GM18498 (cell line): Measurements from ENCODE around the gene SORCS2.
"Not testable (repeated sequence)": the region's sequence is repeated elsewhere in the genome, so short reads cannot be mapped to it uniquely, and the experiment has no call there.

Source experiments
- ATAC-seq: cut with Tn5 transposase; IDR thresholded peaks from one replicate; pipeline ENCODE4 v1.9.1; 2021; ENCODE audit warnings: mild to moderate bottlenecking, moderate library complexity; ENCODE audit not compliant: unreplicated experiment

The SORCS2 gene

DNA sequence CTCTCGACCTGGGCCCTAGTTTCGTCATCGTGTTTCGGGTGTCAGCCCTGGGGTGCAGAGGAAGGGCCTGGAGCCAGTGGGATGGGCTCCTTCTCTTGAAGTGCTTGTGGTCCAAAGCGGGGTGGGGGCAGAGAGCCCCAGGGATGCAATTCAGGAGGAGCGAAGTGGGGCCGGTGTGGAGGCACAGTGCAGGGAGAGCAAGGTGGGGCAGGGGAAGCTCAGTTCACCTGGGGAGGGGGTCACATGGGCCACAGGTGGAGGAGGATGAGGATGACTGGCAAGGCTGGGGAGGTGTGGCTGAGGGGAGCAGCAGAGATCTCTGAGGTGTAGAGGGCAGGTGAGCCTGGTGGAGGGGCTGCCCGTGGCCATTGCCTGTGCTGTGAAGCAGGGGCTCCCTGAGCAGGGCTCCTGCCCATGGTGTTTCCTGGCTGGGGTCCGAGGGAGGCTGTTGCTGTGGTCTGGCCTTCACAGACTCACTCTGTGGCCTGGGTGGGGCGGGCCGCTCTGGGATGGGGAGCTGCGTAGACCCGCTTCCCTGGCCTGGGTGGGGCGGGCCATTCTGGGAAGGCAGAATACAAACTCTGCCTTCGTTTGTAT is 6.9 kb downstream of the SORCS2 start:
- ATAC-seq: no peak

DNA sequence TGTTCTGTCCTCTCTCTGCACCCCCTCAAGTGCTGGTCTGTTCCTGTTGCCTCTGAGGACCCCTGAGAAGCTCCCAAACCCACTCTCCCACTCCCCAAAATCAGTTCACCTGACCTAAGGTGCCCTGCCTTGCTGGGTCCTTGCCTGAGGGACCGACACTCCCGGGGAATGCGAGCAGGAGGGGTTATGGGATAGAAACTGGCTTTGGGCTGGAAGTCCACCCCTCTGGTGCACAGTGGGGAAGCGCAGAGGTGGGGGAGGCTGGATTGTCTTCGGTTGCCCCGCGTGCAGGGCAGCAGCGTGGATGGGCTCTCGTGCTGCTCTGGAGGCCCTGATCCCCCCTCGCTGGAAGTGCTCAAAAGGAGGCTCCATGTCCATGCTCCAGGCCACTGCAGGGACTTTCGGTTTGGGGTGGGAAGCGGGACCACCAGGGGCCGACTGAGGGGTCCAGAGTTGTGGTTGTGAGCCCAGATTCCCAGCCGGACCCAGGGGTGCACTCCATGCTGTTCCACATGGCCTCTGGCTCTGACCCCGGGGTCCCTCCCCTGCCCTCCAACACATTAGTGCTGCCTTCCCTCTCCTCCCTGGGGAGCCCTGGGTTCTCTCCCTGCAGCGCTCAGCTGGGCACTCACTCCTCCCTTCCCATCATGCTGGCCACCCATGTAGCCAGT is 7.6 kb downstream of the SORCS2 start:
- ATAC-seq: no peak

DNA sequence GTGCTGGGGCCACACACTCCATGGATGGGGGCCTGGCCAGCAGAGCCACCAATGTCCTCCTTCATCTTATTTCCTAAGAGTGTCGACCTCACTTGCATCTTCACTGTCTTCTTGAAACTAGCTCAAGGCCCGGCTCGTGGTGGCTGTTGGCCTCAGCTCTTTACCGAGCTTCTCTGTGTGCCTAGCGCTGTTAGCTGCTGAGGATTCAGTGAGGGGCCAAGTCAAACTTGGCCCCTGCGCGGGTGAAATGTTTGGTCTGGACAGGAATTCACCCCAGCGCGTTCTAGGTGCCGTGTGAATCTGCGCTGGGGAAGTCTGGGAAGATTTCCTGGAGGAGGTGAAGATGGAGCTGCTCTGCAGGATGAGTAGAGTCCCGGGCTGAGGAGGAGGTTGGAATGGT is 8.5 kb downstream of the SORCS2 start:
- no peak for ATAC-seq

DNA sequence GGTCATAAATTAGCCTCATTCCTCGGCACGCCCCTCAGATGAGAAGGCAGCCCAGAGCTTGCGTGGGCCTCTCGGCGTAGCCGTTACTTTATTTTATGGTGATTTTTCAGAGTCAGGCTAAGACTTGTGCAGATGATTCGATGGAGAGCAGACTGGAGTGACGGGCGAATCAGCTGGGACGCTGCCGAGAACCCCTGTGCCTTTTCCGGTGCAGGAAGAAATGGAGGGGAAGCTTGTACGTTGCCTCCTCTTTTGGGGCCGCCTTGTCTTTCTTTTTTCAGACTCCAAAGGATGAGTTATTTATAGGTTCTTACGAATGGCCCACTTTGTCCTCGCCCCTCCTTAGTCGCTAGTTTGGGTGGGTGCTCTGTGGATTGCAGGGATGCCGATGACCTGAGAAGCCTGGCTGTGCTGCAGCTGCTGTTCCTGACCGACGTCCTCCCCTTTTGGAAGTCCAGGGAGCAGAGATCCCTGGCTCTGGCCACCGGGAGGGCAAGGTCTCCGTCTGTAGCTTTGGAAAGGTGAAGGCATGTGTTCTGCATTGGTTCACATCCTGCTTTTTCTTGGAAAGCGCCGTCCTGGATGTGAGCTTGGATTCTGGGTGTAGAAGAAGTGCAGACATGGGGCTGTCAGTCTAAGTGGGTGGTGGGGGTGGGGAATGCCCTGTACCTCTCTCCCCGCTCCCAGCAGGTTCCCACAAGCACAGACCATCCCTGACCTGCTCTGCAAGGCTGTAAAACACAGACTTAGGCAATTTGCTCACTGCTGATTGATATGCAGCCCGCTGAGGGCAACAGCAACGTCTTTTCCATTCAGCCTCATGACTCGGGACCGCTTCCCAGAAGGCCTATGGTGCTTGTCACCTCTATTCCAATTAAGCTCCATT is 9.3 kb downstream of the SORCS2 start:
- ATAC-seq: no peak

DNA sequence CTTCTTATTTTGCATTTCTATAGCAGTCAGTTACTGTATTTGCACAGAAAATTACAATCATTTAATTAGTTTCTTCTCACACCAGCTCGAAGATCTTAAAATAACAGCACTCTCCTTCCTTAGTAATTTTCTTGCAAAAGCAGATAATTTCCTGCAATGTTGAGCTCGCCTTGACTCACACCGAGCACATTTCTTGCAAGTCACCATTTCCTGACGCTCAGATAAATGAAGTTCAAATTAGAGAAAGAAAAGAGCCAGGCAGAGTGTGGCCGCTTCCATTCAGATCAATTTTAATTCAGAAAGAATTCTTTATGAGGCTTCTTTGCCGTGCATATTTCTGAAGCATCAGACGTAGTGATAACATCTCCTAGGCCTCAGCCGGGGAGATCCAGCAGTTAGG is 10.1 kb downstream of the SORCS2 start:
- no peak for ATAC-seq

DNA sequence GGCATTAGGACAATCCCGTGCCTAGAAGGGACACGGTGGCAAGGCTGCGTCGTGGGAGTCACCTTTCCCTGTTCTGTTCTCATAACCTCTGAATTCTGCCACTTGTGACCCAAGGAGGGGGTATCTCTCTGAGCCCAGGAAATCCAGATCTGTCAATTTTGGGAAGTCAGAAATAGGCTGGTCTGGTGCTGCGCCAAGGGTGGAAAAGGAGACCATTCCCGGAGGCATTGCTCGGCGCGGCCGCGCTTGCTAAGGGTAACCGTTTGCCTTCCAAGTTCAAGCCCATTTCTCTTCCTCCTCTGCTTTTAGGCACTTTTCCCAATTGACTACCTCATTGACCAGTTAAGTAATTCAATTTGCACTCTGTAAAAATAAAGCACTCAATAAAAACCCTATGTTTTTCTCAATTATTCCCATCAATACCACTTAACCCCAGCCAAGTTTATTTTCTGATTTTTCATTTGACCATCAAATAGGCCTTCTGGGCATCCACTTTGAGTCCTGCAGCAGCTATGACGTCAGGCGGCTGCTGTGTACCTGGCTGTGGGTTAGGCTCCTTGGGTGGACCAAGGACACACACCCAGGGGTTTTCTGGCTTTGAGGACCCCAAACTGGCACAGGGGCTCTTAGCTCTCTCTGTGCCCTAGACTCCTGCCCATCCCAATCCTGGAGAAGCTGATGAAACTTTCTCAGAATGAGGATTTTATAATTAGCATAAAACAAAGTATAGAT is 12.5 kb downstream of the SORCS2 start:
- ATAC-seq: no peak

DNA sequence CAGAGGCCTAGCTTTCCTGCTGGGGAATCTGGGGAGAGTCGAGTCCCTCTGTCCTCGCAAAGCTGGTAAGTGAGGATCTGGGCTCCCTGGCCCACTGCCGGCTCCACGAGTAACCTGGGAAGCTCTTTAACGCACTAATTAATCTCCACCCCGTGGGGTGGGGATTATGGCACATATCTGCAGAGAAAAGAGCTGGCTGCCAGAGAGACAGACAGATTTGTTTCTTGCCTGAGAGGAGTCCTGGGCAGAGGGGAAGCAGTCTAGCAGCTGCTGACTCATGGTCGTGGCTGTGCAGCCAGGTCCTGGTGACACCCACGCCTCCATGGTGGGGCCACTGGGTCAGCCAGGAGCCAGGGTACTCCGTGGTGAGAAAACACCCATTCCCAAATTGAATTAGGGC is 14.0 kb downstream of the SORCS2 start:
- no peak for ATAC-seq

DNA sequence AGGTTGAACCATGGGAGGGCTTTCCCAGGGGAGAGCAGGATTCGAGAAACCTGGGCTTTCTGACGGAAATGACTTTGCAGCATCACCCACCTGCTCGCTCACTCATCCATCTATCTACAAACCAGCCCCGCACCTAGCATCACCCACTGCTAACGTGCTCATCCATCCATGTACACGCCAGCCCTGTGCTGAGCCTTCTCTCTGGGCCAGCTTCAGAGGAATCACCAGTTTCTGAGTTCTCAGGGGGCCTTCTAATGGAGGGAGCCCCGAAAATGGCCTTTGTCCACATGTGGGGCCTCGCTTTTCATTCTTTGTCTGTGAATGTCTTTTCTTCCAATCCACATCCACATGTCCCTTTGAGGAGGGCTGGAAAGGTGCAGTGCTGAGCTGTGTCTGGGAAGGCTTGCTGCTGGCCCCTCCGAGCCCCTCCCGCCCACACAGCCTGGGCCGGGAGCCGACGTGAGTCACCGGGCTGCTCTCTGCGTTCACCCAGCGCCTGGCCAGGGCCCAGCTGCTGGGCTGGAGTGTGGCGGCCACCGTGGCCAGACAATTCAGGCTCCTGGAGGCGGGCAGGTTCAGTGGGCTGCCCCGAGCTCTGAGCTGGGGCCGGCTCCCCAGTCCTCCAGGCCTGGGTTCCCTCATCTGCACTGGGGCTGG is 14.7 kb downstream of the SORCS2 start:
- ATAC-seq: no peak

DNA sequence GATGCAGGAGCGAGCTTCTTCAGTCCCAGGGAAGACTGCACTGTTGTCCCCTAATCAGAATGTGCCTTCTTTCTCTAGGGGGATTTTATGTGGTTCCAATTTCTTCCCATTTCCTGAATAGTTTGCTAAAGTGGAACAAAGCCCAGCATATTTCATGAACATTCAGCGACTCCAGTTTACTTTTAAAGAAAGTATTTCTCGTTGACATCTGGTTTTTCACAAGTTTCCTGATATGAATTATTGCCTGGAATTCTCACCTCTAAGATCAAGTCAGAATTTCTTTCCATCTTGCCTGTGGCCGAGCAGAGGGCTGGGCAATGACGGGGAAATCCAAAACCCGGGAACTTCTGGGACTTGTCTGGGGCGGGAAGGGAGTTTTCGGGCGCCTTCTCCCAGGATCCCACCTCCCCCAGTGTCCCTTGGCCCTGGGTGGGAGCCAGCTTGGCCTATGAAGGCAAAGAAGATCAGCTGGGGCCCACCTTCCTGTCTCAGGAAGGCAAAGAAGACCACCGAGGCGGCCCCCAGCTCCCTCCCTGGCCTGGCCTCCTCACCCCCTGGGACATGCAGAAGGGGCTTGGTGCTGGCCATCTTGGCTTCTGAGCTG is 15.4 kb downstream of the SORCS2 start:
- no peak for ATAC-seq

DNA sequence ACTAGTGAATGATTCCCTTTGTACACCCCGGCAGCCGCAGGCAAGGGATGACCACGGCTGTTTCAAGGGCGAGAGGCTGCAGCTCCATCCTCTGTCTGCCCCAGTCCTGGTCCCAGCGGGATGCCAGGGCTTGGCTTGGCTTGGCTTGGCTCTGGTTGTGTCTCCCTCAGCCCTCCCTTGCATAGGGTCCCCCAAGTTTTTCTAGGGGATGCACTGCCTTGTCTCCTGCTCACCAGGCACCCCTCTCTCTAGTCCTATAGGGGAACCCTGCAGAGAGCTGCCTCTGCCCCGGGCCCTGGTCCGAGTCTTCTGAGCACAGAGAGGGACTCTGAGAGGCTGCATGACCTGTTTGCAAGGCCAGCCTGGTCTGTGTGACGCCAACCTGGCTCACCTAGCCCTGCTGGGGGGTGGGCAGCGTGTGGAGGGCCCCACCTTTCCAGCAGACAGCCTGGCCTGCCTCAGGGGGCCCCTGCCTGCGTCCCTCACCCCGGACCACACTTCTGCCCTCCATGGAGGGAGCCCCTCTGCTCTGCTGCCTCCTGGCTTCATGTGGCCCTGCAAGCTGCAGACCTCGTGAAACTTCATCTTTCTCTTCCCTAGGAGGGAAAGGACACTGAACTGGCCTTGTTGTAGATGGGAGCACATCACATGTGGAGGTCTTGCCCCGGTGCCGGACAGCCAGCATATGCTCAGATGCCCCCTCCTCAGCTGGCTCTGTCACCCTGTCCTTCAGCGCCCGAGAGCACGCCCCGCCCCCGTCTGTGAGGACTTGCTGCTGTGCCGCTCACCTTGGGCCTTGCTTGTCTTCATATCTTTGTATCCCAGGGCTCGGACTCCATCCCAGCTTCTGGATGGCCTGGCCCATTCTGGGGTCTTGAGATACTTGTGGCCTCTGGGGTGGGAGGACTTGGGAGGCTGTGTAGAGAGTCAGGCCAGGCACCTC is 16.4 kb downstream of the SORCS2 start:
- no peak for ATAC-seq

DNA sequence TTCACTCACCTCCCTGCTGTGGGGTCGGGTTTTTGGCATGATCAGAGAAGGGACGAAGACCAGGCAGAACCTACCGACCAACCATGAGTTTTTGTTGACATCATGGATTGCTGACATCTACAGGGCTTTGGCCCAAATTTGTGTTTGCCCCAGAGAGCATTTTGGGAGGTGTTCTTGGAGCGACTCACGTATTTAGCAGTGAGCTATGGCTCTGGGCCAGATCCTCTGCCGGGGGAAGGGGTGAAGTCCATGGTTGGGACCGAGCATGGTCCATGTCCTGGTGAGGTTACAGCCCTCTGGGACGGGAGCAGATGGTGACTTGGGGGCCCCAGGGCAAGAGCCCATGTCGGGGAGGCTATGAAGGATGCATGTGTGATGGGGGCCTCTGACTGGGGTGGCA is 17.4 kb downstream of the SORCS2 start:
- ATAC-seq: no peak

DNA sequence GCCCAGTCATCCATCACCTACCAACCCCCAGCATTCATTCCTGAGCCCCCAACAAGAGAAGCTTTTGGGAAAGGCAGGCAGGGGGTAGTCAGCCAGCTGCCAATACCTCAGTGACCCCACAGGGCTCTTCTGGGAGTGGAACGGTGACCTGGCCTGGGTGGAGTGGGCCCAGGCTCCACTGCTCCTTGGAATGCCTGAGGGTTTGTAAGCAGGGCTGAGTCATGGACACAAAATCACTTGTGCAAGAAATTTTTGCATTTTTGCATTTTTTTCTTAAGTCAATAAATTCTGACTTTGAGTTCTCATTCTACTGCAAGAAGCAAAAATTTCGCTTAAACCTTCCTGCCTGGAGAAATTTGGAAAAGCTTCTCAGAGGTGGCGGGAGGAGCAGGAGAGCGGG is 18.5 kb downstream of the SORCS2 start:
- no peak for ATAC-seq

DNA sequence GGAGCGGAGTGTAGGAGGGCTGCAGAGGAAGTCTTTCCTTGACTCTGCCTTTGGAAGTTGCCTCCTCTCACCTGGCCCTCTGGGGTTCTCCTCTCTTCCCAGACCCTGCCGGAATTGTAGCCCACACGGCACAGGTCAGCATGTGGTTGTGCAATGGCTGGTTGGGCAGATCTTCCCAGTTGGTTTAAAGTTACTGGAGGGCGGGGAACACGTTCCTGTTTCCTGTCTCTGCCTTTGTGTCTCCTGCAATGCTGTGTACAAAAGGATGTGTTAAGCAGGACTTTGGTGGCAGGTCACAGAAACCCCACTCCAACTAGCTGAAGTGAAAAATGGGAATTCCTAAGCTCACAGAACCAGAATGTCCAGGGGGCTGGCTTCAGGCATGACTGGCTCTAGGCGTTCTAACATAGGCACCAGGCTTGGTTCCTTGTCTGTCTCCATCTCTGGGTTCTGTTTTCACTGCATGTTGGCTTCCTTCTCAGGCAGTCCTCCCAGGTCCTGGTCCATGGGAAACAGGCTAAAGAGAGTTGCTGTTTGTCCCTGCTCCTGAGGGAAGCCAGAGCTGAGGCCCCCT is 19.9 kb downstream of the SORCS2 start:
- no peak for ATAC-seq

DNA sequence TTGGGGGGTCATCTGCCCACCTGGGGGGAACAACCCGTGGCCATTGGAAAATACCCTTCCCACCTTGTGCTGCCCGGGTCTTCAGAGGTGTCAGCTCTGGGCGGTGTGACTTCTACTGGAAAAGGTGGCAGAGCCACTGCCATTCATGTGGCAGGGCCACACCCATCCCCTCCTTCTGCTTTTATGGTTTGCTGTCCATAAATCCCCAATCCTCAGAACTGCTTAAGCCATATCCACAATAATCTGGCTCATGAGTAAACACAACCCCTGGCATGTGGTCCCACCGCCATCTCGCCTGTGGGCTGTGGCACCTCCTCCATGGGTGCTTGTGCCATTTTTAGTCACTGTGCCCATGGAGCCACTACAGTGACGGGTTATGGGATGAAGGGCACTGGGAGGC is 20.6 kb downstream of the SORCS2 start:
- ATAC-seq: no peak

DNA sequence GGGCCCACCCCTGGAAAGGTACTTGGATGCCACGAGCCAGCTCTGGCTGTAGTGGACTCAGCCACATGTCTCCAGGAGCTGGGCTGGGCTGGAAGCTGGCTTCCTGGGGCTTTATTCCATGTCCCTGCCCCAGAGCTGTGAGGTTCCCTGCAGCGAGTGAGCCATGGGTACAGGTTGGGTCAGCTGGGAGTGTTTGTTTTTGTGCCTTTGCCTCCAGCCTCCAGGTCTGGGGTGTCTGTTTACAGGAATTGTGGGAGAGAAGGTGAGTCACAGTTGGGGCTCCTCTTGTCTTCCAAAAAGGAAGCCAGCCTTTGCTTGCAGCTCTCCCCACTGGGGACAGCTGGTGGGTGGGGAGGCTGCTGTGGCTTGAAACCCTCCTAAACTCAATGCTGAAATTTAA is 21.5 kb downstream of the SORCS2 start:
- ATAC-seq: no peak

DNA sequence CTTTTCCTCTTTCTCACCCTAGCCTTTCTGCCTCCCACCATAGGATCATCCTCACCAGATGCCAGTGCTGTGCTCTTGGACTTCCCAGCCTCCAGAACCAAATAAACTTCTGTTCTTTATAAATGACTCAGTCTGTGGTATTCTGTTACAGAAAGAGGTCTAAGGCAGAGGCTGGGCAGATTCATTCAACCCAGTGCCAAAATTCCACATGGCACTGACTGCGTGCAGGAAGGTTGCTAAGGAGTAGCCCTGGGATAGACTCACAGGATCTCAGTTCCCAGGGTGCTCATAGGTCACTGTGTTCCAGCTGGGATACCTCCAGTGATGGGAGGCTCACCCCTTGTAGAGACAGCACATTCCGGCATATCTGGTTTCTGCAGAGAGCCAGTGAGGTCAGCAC is 22.0 kb downstream of the SORCS2 start:
- no peak for ATAC-seq

DNA sequence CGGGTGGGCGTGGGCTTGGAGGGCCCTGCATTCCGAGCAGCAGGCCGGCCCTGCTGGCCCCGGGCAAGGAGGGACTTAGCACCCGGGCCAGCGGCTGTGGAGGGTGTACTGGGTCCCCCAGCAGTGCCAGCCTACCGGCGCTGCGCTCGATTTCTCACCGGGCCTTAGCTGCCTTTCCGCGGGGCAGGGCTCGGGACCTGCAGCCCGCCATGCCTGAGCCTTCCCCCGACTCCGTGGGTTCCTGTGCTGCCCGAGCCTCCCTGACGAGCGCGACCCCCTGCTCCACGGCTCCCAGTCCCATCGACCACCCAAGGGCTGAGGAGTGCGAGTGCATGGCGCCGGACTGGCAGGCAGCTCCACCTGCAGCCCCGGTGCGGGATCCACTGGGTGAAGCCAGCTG is 22.8 kb downstream of the SORCS2 start:
- not testable (repeated sequence) for ATAC-seq

DNA sequence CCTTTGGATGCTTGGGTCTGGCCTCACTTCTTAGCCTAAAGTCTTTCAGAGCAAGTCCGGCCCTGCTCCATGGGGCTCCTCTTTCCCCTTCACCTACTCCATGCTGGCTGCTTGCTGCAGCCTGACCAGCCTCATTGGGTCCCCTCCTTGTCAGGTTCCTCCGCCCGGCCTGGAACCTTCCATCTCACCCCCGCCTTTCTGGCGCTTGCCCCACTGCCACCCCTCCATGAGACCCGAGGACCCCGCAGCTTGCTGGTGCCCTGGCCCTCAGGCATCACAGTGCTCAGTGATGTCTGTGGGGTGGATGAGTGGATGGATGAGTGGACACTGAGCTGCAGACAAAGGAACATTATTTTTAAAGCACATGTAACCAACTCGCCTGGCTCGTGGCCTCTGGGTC is 24.7 kb downstream of the SORCS2 start:
- ATAC-seq: no peak
